ENCODE data around the gene TNXB.
"Not testable (repeated sequence)": the region's sequence is repeated elsewhere in the genome, so short reads cannot be mapped to it uniquely, and the experiment has no call there.

GRCh38 chr6:32144238-32144637 is 35.1 kb upstream of the TNXB start:
- TF ChIP-seq CTCF (IDR thresholded peaks at IDR 0.05), result not testable (repeated sequence)
- TF ChIP-seq POLR2AphosphoS5 (IDR thresholded peaks at IDR 0.05), result peak in 1 of 3 donors; percentile 9
